T follicular helper cell (primary cell): Measurements from ENCODE around the gene C1QTNF1.

Experiments
- DNase-seq: peaks from one replicate; pipeline ENCODE4 v3.0.0-alpha.2; 2020; ENCODE audit warnings: low read depth

C1QTNF1 gene

DNA sequence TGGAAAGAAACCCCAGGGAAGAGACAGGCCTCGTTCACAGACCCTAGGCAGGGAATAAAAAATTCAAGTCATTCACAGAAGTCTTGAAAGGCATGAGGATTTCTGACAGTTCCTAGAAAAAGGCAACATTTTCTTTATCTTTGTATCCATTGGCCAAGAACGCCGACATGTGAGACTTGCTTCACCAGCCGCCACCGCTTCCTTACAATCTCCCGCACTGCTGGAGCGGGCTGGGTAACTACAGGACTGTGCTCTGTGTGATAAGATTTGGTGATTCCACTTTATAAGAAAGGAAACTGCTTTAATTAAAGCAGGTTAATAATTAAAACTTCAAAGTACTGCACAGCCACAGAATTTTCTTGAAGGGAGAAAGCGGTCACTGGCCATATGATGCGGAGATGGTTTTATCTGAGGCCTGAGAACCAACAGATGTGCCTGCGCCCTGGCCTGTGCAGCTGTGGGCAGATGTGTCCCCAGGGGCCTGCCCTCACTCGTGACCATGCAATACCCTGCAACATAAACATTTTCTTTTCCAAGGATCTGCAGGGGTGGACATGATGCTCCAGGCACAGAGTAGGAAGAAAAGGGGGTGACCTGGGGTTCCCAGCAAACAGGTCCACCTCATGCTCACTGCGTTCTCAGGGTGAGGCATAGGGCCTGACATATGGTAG lies 31.3 kb upstream of the C1QTNF1 start:
- DNase-seq, result no peak

DNA sequence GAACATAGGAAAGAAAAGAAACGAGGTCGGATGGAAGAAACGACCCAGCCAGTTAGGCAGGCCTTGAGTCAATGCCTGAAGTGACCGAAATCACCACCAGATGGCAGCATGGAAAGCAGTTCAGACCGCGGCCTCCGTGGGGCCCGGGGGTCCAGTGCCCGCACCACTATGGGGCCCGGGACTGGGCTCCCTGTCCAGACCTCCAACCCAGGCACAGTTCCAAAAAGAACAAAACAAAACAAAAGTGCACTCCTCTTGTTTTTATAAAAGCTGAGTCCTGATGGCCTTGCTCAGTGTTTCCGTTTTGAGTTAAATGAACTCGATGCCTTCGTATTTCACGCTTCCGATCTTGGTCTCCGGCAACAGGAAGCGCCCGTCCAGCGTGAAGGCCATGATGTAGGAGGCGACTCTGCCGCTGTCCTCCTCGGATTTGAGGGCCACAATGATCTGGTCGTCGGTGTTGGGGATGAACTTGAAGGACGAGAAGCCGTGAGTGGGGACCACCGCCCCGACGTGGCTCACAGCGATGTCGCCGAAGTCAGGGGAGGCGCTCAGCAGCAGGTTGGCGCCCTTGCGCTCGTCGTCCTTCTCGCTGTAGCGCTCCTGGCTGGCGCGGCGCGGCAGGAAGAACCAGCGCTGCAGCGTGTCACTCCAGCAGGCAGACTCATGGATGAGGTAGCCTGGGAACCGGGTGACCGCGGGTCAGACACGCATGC lies 30.6 kb upstream of the C1QTNF1 start:
- peak; percentile 25 for DNase-seq

DNA sequence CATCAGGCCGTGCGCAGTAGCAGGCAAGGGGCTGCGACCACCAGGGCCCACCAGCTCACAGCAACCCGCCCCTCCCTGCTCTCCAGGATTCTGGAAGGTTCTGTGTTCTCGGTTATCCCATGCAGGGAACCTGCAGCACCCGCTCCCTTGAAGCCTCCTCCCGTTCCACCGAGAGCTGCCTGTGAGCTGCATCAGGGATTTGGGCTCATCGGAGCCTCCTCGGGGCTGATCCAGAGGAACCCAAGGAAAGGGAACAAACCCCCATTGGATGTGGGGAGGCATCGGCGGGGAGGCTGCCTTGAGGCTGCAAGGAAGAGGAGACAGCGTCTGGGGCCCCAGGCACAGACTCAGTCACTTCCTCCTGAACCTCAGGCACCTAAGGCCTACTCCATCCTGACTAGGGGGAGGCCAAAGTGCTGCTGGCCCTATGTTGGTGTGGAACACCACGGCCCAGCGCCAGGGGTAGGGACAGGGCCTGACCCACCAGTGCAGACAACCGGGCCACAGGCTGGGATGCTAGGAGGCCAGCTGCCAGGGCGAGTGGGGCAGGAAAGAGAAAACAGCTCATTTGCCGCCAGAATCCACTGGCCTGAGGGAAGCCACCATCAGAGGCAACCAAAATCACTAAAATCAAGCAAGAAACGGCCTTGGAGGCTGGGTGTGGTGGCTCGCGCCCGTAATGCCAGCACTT lies 29.8 kb upstream of the C1QTNF1 start:
- no peak for DNase-seq

GRCh38 chr17:78995022-78995760 lies 28.8 kb upstream of the C1QTNF1 start:
- no peak for DNase-seq

GRCh38 chr17:78995761-78996451 lies 28.1 kb upstream of the C1QTNF1 start:
- no peak for DNase-seq

DNA sequence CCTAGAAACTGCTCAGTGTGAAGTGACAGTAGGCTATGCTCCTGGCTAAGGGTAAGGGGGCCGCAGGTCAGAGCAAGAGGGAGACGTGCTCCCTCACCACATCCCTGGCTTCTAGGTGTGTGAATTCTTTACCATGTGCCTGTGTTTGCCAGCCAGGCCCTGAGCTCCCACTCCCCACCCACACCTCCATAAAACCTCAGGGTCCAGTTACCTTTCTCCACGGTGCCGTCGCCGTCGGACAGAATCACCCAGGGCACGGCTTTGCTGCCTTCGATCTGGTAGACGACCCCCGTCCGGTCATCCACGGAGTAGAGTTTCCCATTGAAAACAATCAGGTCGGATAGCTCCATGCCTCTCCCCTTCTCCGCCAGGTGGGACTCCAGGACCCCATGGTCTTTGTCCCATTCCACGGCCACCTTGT lies 27.2 kb upstream of the C1QTNF1 start:
- DNase-seq, result no peak

DNA sequence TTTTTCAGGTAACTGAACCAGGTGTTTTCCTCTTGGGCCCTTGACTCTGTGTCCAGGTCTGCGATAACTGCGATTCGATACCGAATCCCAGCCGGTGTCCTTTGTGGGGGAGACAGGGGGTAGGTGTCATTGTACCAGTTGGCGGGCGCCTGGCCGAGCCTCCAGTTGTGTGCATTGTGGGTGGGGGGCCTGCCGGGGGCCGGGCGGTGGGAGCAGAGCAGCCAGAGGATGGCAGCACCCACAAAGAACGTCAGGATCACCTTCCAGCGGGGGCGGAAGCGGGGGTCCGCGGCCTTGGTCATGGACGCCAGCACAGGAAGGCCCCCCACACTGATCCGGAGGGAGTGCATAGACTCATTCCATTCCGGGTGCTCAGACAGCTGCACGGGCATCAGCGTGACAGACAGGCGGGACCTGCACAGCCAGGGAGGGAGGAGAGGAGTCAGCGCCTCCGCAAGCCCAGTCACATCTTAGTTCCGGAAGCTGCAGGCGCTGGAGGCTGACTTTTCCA lies 26.7 kb upstream of the C1QTNF1 start:
- no peak for DNase-seq

- no peak for DNase-seq
Measured at GRCh38 chr17:78997881-78998280, 26.1 kb upstream of the C1QTNF1 start.

- no peak for DNase-seq
Measured at GRCh38 chr17:78998311-78999055, 25.5 kb upstream of the C1QTNF1 start.

- no peak for DNase-seq
Measured at GRCh38 chr17:78999056-78999768, 24.8 kb upstream of the C1QTNF1 start.

GRCh38 chr17:78999947-79000395 lies 24.0 kb upstream of the C1QTNF1 start:
- DNase-seq, result no peak

DNA sequence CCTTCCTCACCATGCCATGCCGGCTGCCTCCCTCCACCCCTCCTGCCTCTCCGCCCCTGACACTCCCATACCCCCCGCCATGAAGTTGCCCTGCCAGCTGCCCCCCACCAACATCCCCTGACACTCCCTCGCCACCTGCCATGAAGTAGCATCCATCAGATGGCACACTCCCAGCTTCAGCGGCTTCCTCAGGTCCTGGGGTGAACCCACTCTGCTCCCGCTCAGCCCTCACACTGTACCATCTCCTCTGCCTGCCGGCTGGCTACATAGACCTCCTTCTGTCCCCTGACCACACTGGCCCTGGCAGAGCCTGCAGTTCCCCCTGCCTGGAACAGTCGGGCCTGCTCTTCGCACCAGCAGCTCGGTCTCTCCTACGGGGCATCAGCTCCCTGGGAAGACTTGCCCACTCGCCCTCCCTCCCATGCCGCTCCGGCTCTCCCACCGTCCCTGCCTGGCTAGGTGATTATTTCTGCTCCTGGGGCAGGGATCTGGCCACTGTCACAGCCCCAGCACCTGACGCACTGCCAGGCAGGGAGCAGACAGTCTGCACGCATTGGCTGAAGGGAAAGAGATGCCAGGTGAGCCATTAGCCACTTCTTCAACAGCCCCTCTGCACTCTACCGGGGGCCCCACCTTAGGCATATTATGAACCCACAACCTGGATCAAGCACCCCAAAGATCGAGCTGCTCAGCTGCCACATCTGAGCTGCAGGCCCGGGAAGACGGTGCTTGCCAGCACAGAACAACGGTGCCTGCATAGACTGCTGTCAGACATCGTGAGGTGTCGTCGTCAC lies 23.4 kb upstream of the C1QTNF1 start:
- no peak for DNase-seq

DNA sequence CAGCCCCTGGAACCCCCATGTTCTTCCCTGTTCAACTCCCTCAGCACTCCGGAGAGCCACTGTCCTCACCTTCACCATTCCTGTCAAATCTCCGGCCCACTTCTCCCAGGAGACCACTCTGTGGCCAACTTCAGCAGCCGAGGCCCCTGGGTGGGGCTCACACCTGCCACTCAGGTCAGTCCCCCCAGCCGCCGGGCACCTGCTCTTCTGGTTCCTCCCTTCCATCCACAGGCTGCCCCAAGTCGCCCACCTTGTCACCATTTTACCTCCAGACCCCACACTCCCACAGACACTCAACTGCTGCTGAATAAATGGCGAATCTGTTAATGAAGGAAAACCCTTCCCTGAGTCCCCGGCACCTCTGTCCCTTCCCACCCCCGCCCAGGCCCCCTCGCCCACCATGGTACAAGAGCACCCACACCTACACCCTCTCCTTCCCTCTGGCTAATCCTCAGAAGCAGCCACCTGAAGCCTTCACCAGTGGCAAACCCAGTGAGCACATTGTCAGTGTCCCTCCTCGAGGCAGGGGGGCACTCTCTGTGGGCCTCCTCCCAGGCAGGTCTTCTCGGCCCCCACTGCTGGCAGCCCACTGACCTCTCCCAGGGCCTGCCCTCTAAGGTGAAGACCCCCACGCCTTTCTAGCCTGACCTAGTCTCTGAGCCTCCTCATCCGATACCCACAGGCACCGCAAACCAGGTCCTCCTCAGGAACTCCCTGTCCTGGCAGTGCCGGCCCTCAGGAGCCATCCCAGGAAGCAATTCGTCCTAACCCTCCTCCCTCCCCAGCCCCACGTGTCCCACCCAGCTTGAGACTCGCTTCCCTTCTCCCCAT lies 22.6 kb upstream of the C1QTNF1 start:
- DNase-seq, result no peak

DNA sequence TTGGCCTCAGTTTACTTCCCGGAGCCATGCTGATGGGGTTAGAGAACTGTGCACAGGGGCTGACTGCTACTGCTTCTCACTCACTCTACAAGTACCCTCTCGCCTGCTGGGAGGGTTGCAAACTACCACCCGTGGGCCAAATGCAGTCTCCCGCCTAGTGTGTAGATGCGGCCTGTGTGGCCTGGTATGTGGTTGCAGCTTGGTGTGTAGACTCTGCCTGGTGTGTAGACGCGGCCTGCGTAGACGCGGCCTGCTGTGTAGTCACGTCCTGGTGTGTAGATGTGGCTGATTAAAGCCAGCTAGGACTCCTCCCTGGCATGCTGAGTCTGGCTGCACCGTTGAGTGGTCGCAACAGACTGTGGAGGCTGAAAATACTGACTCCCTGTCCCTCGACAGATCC lies 21.7 kb upstream of the C1QTNF1 start:
- DNase-seq, result no peak

- DNase-seq, result no peak
Measured at GRCh38 chr17:79002796-79003593, 21.0 kb upstream of the C1QTNF1 start.

DNA sequence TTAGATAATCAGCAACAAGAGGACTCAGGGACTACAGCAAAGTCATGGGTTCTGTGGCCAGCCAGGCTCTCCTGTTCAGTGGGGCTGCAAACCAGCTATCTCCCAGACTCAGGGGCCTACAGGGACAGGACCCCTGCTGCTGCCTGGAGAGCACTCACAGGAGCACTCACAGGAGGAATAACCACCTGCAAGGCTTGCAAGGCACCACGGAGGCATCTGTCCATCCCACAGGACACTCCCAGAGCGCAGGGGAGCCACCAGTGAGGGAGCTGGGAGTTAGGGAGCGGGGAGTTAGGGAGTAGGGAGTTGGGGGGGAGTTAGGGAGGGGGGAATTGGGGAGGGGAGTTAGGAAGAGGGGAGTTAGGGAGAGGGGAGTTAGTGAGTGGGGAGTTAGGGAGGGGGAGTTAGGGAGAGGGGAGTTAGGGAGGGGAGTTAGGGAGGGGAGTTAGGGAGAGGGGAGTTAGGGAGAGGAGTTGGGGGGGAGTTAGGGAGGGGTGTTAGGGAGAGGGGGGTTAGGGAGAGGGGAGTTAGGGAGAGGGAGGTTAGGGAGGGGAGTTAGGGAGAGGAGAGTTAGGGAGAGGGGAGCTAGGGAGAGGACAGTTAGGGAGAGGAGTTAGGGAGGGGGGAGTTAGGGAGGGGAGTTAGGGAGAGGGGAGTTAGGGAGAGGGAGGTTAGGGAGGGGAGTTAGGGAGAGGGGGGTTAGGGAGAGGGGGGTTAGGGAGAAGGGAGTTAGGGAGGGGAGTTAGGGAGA lies 20.1 kb upstream of the C1QTNF1 start:
- DNase-seq, result no peak
